ENCODE measurements around the gene TMPRSS13.

DNA sequence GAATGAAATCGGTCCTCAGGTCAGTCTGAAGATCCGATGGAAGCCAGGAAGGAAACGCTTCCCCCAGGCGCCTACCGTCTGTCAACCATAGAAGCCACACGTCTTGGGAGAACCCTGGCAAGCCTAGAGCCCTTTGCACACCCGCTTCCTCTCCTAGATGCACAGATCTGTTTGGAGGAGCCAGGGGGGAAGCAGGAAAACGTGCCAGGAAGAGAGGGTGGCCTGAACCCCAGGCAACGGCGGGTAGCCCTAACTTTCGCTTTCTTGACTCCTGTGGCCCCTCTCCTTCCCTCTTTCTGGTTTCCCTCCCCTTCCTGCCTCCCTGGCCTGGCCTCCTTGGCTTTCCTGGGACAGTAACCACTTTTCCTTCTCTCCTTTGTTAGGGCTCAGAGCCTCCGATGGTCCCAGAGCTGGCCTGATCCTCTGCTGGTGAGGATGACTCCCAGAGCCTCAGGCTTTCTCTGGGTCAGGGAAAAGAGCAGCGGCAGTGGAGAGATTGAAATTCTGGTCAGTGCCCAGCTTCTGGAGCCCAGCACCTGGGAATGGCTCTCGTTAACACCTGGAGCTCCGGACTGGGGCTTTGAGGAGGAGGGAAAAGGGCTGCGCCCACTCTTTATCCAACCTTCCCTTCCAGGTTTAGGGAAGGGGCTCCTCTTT, 54.8 kb downstream of the TMPRSS13 start:
- no peak for TF ChIP-seq POLR2A (IDR thresholded peaks at IDR 0.05)
- no peak for TF ChIP-seq POLR2AphosphoS5 (IDR thresholded peaks at IDR 0.05)
- TF ChIP-seq, protein P1, sequence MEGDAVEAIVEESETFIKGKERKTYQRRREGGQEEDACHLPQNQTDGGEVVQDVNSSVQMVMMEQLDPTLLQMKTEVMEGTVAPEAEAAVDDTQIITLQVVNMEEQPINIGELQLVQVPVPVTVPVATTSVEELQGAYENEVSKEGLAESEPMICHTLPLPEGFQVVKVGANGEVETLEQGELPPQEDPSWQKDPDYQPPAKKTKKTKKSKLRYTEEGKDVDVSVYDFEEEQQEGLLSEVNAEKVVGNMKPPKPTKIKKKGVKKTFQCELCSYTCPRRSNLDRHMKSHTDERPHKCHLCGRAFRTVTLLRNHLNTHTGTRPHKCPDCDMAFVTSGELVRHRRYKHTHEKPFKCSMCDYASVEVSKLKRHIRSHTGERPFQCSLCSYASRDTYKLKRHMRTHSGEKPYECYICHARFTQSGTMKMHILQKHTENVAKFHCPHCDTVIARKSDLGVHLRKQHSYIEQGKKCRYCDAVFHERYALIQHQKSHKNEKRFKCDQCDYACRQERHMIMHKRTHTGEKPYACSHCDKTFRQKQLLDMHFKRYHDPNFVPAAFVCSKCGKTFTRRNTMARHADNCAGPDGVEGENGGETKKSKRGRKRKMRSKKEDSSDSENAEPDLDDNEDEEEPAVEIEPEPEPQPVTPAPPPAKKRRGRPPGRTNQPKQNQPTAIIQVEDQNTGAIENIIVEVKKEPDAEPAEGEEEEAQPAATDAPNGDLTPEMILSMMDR (IDR thresholded peaks at IDR 0.05) = no peak

Data from gastroesophageal sphincter (tissue), 3 donors.